GM12865 (cell line): ENCODE results near the gene PTPRA.

Experiments
- DNase-seq: peaks from one replicate; pipeline ENCODE4 v3.0.0; 2010; ENCODE audit warnings: low read depth
- H3K4me3 ChIP-seq: 2 replicates; pipeline ENCODE4 v1.5.1; 2011; ENCODE audit warnings: mild to moderate bottlenecking, low read depth, low read length, control low read depth
- TF ChIP-seq, protein P1 (sequence below): IDR thresholded peaks from 2 replicates; pipeline ENCODE4 v1.5.1; 2011; ENCODE audit warnings: low read length, control low read depth, low read depth, inconsistent platforms; ENCODE audit not compliant: insufficient read depth; ENCODE audit errors: missing control alignments

Gene PTPRA

DNA sequence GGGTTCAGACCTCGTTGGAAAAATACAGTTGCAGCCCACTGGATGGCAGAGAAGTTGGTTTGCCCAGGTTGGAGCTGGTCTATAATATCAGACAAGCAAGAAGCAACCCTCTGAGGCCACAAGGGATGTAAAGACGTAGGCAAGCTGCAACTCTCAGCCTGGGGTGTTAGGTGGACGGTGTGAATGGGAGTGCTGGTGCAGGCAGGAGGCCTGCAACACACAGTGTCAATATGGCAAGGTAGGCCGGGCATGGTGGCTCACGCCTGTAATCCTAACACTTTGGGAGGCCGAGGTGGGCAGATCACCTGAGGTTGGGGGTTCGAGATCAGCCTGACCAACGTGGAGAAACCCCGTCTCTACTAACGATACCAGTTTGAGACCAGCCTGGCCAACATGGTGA is 22.2 kb upstream of the PTPRA start:
- H3K4me3 ChIP-seq = no peak overlapping the region
- TF ChIP-seq, protein P1, sequence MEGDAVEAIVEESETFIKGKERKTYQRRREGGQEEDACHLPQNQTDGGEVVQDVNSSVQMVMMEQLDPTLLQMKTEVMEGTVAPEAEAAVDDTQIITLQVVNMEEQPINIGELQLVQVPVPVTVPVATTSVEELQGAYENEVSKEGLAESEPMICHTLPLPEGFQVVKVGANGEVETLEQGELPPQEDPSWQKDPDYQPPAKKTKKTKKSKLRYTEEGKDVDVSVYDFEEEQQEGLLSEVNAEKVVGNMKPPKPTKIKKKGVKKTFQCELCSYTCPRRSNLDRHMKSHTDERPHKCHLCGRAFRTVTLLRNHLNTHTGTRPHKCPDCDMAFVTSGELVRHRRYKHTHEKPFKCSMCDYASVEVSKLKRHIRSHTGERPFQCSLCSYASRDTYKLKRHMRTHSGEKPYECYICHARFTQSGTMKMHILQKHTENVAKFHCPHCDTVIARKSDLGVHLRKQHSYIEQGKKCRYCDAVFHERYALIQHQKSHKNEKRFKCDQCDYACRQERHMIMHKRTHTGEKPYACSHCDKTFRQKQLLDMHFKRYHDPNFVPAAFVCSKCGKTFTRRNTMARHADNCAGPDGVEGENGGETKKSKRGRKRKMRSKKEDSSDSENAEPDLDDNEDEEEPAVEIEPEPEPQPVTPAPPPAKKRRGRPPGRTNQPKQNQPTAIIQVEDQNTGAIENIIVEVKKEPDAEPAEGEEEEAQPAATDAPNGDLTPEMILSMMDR = no peak
- no peak for DNase-seq

DNA sequence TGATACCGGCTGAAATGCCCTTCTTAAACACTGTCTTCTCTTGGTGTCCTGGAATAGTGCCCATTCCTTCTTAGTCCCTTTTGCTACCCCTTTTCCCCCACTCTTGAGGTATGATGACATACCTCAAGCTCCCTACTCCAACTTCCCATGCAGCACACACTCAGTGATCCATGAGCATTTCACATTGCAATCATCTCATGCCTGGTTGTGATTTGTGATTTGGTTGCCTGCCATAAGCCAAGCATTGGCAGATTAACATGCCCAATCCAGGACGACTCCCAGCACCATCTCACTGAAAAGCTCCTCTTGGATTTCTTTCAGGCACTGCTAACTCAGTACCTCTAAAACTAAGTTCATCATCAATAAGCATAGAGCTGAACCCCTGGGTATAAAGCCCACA is 14.7 kb upstream of the PTPRA start:
- DNase-seq = no peak
- TF ChIP-seq, protein P1 = no peak
- no peak overlapping the region for H3K4me3 ChIP-seq

GRCh38 chr20:2859330-2860121 is 13.8 kb upstream of the PTPRA start:
- DNase-seq = no peak
- TF ChIP-seq, protein P1 = no peak

GRCh38 chr20:2864626-2865025 is 8.7 kb upstream of the PTPRA start:
- DNase-seq = no peak
- TF ChIP-seq, protein P1 = no peak
- H3K4me3 ChIP-seq = no peak overlapping the region

More at GRCh38 chr20:2859330-2860121, 13.8 kb upstream of the PTPRA start:
- no peak overlapping the region for H3K4me3 ChIP-seq

GRCh38 chr20:2865101-2865500 is 8.2 kb upstream of the PTPRA start:
- DNase-seq = no peak
- H3K4me3 ChIP-seq = no peak overlapping the region
- TF ChIP-seq, protein P1 = no peak

DNA sequence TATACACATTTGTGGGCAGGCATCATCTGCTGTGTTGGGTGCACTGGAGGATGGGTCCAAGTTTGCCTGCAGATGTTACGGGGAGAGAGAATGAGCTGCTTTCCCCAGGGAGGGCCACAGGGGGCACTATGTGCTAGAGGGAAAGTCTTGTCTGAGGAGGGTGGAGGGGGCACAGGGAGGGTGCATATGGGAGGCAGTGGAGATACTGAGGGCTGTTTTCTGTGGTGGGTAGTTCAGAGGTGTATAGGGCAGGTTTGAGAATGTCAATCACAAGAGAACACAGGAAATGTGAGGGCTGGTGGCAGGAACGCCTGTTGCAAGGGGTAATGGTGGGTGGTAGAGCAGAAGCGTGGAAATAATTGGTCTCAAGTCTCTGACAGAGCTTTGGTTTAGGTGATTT is 7.7 kb upstream of the PTPRA start:
- TF ChIP-seq, protein P1 = no peak
- DNase-seq = no peak
- no peak overlapping the region for H3K4me3 ChIP-seq

- no peak for DNase-seq
- H3K4me3 ChIP-seq = no peak overlapping the region
- TF ChIP-seq, protein P1 = no peak
These were observed 7.0 kb upstream of the PTPRA start for GRCh38 chr20:2866236-2866635.
